Subcutaneous abdominal adipose tissue (tissue), 5 donors: Measurements from ENCODE around the gene MYO7B.
"Not testable (repeated sequence)": the region's sequence is repeated elsewhere in the genome, so short reads cannot be mapped to it uniquely, and the experiment has no call there.

Experiments
- H3K27ac ChIP-seq: one replicate; pipeline ENCODE4 v1.7.0; 2013; ENCODE audit warnings: low read depth, mild to moderate bottlenecking, inconsistent platforms, low read length, moderate library complexity
- H3K27me3 ChIP-seq, 5 donors: one replicate each; pipeline ENCODE4 v1.7.0; 2013; ENCODE audit warnings: low read length in 5 of 5, inconsistent platforms in 1 of 5; ENCODE audit not compliant: control insufficient read depth in 5 of 5, insufficient read depth in 4 of 5
- H3K36me3 ChIP-seq, 5 donors: one replicate each; pipeline ENCODE4 v1.7.0; 2013; ENCODE audit warnings: low read length in 5 of 5; ENCODE audit not compliant: control insufficient read depth in 5 of 5, insufficient read depth in 5 of 5
- H3K4me1 ChIP-seq, 5 donors: one replicate each; pipeline ENCODE4 v1.7.0; 2013; ENCODE audit warnings: low read length in 5 of 5, mild to moderate bottlenecking in 3 of 5, moderate library complexity in 1 of 5; ENCODE audit not compliant: control insufficient read depth in 5 of 5, insufficient read depth in 5 of 5
- H3K4me3 ChIP-seq, 5 donors: one replicate each; pipeline ENCODE4 v1.7.0; 2013; ENCODE audit warnings: low read length in 5 of 5, low read depth in 1 of 5
- H3K9ac ChIP-seq, 5 donors: one replicate each; pipeline ENCODE4 v1.7.0; 2013; ENCODE audit warnings: low read length in 5 of 5, mild to moderate bottlenecking in 4 of 5, moderate library complexity in 3 of 5
- H3K9me3 ChIP-seq, 5 donors: one replicate each; pipeline ENCODE4 v1.7.0; 2013; ENCODE audit warnings: low read length in 5 of 5; ENCODE audit not compliant: control insufficient read depth in 5 of 5
- donor health status: healthy.
- donor health status: healthy.
- donor health status: healthy.
- donor health status: healthy.
- donor health status: healthy.

The MYO7B gene

GRCh38 chr2:127569666-127570065 is 34.2 kb downstream of the MYO7B start:
- no peak overlapping the region for H3K4me3 ChIP-seq
- H3K4me1 ChIP-seq, result peaks cover 10 to 30% (median 24%) of the 10 kb centered on the region in 5 donors
- peak overlapping the region; percentile 37 for H3K27ac ChIP-seq
- no peaks in the 10 kb centered on the region for H3K36me3 ChIP-seq
- H3K9me3 ChIP-seq, result no peaks in the 10 kb centered on the region
- no peak overlapping the region for H3K9ac ChIP-seq
- no peaks in the 10 kb centered on the region for H3K27me3 ChIP-seq

- H3K27me3 ChIP-seq, result no peaks in the 10 kb centered on the region
- no peak overlapping the region for H3K4me3 ChIP-seq
- no peaks in the 10 kb centered on the region for H3K9me3 ChIP-seq
- H3K36me3 ChIP-seq, result no peaks in the 10 kb centered on the region
- peaks cover 10 to 30% (median 24%) of the 10 kb centered on the region in 5 donors for H3K4me1 ChIP-seq
- H3K27ac ChIP-seq, result peak overlapping the region; percentile 37
- no peak overlapping the region for H3K9ac ChIP-seq
Observed at GRCh38 chr2:127570282-127571250, 35.1 kb downstream of the MYO7B start.

GRCh38 chr2:127572352-127572751 is 36.9 kb downstream of the MYO7B start:
- peaks cover 10 to 48% (median 38%) of the 10 kb centered on the region in 5 donors for H3K4me1 ChIP-seq
- H3K27me3 ChIP-seq, H3K9ac ChIP-seq, H3K4me3 ChIP-seq, H3K27ac ChIP-seq, H3K9me3 ChIP-seq, H3K36me3 ChIP-seq: not testable (repeated sequence)

GRCh38 chr2:127572841-127573240 is 37.4 kb downstream of the MYO7B start:
- Histone ChIP-seq H3K36me3 (no peaks in the 10 kb centered on the region), H3K9me3 (no peaks in the 10 kb centered on the region), H3K4me3 (no peak overlapping the region), H3K9ac (no peak overlapping the region), H3K27ac (no peak overlapping the region), H3K27me3 (no peaks in the 10 kb centered on the region), H3K4me1 (peaks cover 10 to 49% (median 38%) of the 10 kb centered on the region in 5 donors)

GRCh38 chr2:127573298-127573697 is 37.8 kb downstream of the MYO7B start:
- H3K27me3 ChIP-seq, result no peaks in the 10 kb centered on the region
- no peaks in the 10 kb centered on the region for H3K36me3 ChIP-seq
- H3K4me1 ChIP-seq, result peaks cover 10 to 45% (median 38%) of the 10 kb centered on the region in 5 donors
- no peaks in the 10 kb centered on the region for H3K9me3 ChIP-seq
- H3K27ac ChIP-seq, result no peak overlapping the region
- no peak overlapping the region for H3K4me3 ChIP-seq
- no peak overlapping the region for H3K9ac ChIP-seq

GRCh38 chr2:127573771-127574170 is 38.3 kb downstream of the MYO7B start:
- no peak overlapping the region for H3K27ac ChIP-seq
- H3K4me3 ChIP-seq, result no peak overlapping the region
- peaks cover 10 to 41% (median 34%) of the 10 kb centered on the region in 5 donors for H3K4me1 ChIP-seq
- no peaks in the 10 kb centered on the region for H3K27me3 ChIP-seq
- H3K36me3 ChIP-seq, result no peaks in the 10 kb centered on the region
- no peaks in the 10 kb centered on the region for H3K9me3 ChIP-seq
- H3K9ac ChIP-seq, result no peak overlapping the region

- no peaks in the 10 kb centered on the region for H3K9me3 ChIP-seq
- H3K9ac ChIP-seq, result no peak overlapping the region
- H3K4me3 ChIP-seq, result no peak overlapping the region
- peaks cover 4 to 32% (median 27%) of the 10 kb centered on the region in 5 donors for H3K4me1 ChIP-seq
- no peaks in the 10 kb centered on the region for H3K27me3 ChIP-seq
- H3K36me3 ChIP-seq, result no peaks in the 10 kb centered on the region
- H3K27ac ChIP-seq, result no peak overlapping the region
Observed at GRCh38 chr2:127574656-127575055, 39.2 kb downstream of the MYO7B start.

GRCh38 chr2:127575185-127575765 is 39.8 kb downstream of the MYO7B start:
- Histone ChIP-seq H3K4me1 (peaks cover 0 to 26% (median 20%) of the 10 kb centered on the region in 5 donors), H3K9ac (no peak overlapping the region), H3K36me3 (no peaks in the 10 kb centered on the region), H3K27me3 (no peaks in the 10 kb centered on the region), H3K4me3 (no peak overlapping the region), H3K9me3 (no peaks in the 10 kb centered on the region), H3K27ac (no peak overlapping the region)

GRCh38 chr2:127575941-127576432 is 40.5 kb downstream of the MYO7B start:
- no peaks in the 10 kb centered on the region for H3K36me3 ChIP-seq
- H3K27me3 ChIP-seq, result no peaks in the 10 kb centered on the region
- no peak overlapping the region for H3K27ac ChIP-seq
- no peaks in the 10 kb centered on the region for H3K9me3 ChIP-seq
- H3K4me3 ChIP-seq, result no peak overlapping the region
- peak overlapping the region in 1 of 5 donors; percentile 34 for H3K9ac ChIP-seq
- H3K4me1 ChIP-seq, result peaks cover 0 to 19% (median 17%) of the 10 kb centered on the region in 5 donors
